DOHH2 (cell line): Measurements from ENCODE around the gene UBFD1.

Experiments
- EZH2phosphoT487 ChIP-seq: fragments of 200-600 bp; sonication (generic); IDR thresholded peaks from 2 replicates; pipeline ENCODE4 v1.6.1; 2017; ENCODE audit warnings: borderline replicate concordance, mild to moderate bottlenecking, antibody characterized with exemption, low read length, moderate library complexity, mixed read lengths
- TF ChIP-seq, protein P1 (sequence below): fragments of 200-600 bp; sonication (generic); IDR thresholded peaks from one replicate; pipeline ENCODE4 v1.5.1; 2014; ENCODE audit warnings: antibody characterized with exemption, mild to moderate bottlenecking, low read depth, low read length; ENCODE audit not compliant: poor library complexity, severe bottlenecking

DNA sequence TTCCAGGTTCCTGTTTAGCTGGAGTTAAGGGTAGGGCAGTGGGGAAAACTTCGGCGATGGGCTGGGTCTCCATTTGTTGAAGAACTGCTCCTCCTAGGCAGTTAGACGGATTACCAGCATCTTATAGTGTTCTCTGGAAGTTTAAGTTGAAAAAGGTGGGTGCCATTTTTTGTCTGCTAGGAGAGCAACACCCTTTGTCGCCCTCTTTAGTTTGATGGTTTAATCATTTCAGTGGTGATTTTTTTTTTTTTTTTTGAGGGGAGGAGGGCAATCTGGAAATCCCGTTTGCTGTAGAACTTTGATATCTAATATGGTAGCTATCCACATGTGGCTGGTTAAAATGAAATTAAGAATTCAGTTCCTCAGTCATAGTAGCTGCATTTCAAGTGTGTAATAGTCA lies 4.1 kb downstream of the UBFD1 start:
- TF ChIP-seq, protein P1, sequence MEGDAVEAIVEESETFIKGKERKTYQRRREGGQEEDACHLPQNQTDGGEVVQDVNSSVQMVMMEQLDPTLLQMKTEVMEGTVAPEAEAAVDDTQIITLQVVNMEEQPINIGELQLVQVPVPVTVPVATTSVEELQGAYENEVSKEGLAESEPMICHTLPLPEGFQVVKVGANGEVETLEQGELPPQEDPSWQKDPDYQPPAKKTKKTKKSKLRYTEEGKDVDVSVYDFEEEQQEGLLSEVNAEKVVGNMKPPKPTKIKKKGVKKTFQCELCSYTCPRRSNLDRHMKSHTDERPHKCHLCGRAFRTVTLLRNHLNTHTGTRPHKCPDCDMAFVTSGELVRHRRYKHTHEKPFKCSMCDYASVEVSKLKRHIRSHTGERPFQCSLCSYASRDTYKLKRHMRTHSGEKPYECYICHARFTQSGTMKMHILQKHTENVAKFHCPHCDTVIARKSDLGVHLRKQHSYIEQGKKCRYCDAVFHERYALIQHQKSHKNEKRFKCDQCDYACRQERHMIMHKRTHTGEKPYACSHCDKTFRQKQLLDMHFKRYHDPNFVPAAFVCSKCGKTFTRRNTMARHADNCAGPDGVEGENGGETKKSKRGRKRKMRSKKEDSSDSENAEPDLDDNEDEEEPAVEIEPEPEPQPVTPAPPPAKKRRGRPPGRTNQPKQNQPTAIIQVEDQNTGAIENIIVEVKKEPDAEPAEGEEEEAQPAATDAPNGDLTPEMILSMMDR: peak; percentile 26
- no peak for TF ChIP-seq EZH2phosphoT487
